HepG2 (cell line): Measurements from ENCODE around the gene SPATA21. TPM values are rescaled to one million over a fixed set of nuclear protein-coding genes. Genes with fewer than 3 reads are reported as not detected.

ENCODE experiments used
- FOSL1 ChIP-seq: sonication (generic); formaldehyde crosslinking; IDR thresholded peaks from 2 replicates; pipeline ENCODE4 v1.9.0; 2021; ENCODE audit warnings: missing genetic modification reagents, borderline replicate concordance
- HNRNPH1 ChIP-seq: fragments of 200-400 bp; formaldehyde crosslinking; optimal IDR thresholded peaks from 2 replicates; pipeline ENCODE3; 2017; ENCODE audit warnings: mild to moderate bottlenecking, low read depth, low read length
- KDM5A ChIP-seq: fragments of 200-600 bp; sonication (generic); IDR thresholded peaks from 2 replicates; pipeline ENCODE4 v1.7.0; 2018; ENCODE audit warnings: antibody characterized with exemption, mild to moderate bottlenecking, low read length, borderline replicate concordance
- PHB2 ChIP-seq: fragments of 450-650 bp; IDR thresholded peaks from 2 replicates; pipeline ENCODE4 v1.6.1; 2018; ENCODE audit not compliant: partially characterized antibody
- PHF21A ChIP-seq: sonication (generic); formaldehyde crosslinking; IDR thresholded peaks from 2 replicates; pipeline ENCODE4 v1.5.0; 2020; ENCODE audit warnings: mild to moderate bottlenecking, missing genetic modification reagents
- PHF8 ChIP-seq: sonication (generic); formaldehyde crosslinking; IDR thresholded peaks from 2 replicates; pipeline ENCODE4 v1.5.0; 2020; ENCODE audit warnings: missing genetic modification reagents
- TCF12 ChIP-seq, 2 experiments: fragments of 450-650 bp in 1 of 2; sonication (generic) in 1 of 2; formaldehyde crosslinking in 1 of 2; IDR thresholded peaks; 2 replicates each; pipeline versions ENCODE4 v1.6.1 to v1.8.0; 2017 to 2022; ENCODE audit warnings: antibody characterized with exemption in 1 of 2, mild to moderate bottlenecking in 1 of 2, missing genetic modification reagents in 1 of 2, moderate library complexity in 1 of 2
- ZMYM4 ChIP-seq: sonication (generic); formaldehyde crosslinking; IDR thresholded peaks from 2 replicates; pipeline ENCODE4 v1.8.1; 2023; ENCODE audit warnings: mild to moderate bottlenecking, missing genetic modification reagents
- ZNF234 ChIP-seq: sonication (generic); formaldehyde crosslinking; conservative IDR thresholded peaks from 2 replicates; pipeline ENCODE4 v1.5.1; 2020; ENCODE audit warnings: mild to moderate bottlenecking, missing genetic modification reagents
- ZNF253 ChIP-seq: sonication (generic); formaldehyde crosslinking; IDR thresholded peaks from 2 replicates; pipeline ENCODE4 v1.8.0; 2022; ENCODE audit warnings: mild to moderate bottlenecking, missing genetic modification reagents, borderline replicate concordance
- ZNF367 ChIP-seq: sonication (generic); formaldehyde crosslinking; IDR thresholded peaks from 2 replicates; pipeline ENCODE4 v1.4.0; 2020; ENCODE audit warnings: missing genetic modification reagents, borderline replicate concordance
- ZNF567 ChIP-seq: sonication (generic); formaldehyde crosslinking; IDR thresholded peaks from 2 replicates; pipeline ENCODE4 v1.8.1; 2023; ENCODE audit warnings: mild to moderate bottlenecking, missing genetic modification reagents, borderline replicate concordance
- ZNF687 ChIP-seq: sonication (generic); formaldehyde crosslinking; IDR thresholded peaks from 2 replicates; pipeline ENCODE4 v1.5.1; 2020; ENCODE audit warnings: mild to moderate bottlenecking, missing genetic modification reagents, moderate library complexity
- ZNF839 ChIP-seq: sonication (generic); formaldehyde crosslinking; IDR thresholded peaks from 2 replicates; pipeline ENCODE4 v1.4.0; 2020; ENCODE audit warnings: missing genetic modification reagents, mild to moderate bottlenecking, borderline replicate concordance
- ZNF883 ChIP-seq: sonication (generic); formaldehyde crosslinking; IDR thresholded peaks from 2 replicates; pipeline ENCODE4 v1.5.1; 2020; ENCODE audit warnings: mild to moderate bottlenecking, missing genetic modification reagents; ENCODE audit errors: not compliant biosample characterization
- polyA plus RNA-seq, 8 experiments: library from polyadenylated mRNA; depleted of rRNA in 3 of 8; stranded (reverse) in 7 of 8; unstranded in 1 of 8; fragments of >200 nt; fragmentation: Illumina TruSeq in 4 of 8; extraction: Trizol in 4 of 8; gene quantifications; 2 replicates each; pipeline versions ENCODE4 v1.2.1 to v1.2.3, GENCODE V29; 2011 to 2016; ENCODE audit warnings: low read depth in 4 of 8, missing spikeins in 1 of 8, mixed read lengths in 1 of 8; ENCODE audit not compliant: insufficient read depth in 1 of 8
- total RNA-seq, 5 experiments: library from RNA; depleted of rRNA; stranded (reverse); fragments of >200 nt; fragmentation: Illumina TruSeq; extraction: Trizol; gene quantifications; 2 replicates each; pipeline ENCODE4 v1.2.3, GENCODE V29; 2016; ENCODE audit warnings: low read depth in 1 of 5
- TF ChIP-seq, protein P1 (sequence below): sonication (generic); formaldehyde crosslinking; IDR thresholded peaks from 2 replicates; pipeline ENCODE4 v1.4.0; 2020; ENCODE audit warnings: missing genetic modification reagents, borderline replicate concordance
- TF ChIP-seq, protein P2 (sequence below): sonication (generic); formaldehyde crosslinking; IDR thresholded peaks from 2 replicates; pipeline ENCODE4 v1.5.1; 2020; ENCODE audit warnings: mild to moderate bottlenecking, missing genetic modification reagents
- TF ChIP-seq, protein P3 (sequence below): sonication (generic); formaldehyde crosslinking; IDR thresholded peaks from 2 replicates; pipeline ENCODE4 v1.9.0; 2022; ENCODE audit warnings: low read depth, missing genetic modification reagents

Gene SPATA21
- total and polyA plus RNA-seq, 2 of the 13 experiments (the other 11 are each of a cell fraction or from before 2014, with no cell fraction given): 0.80 to 1.4 TPM

DNA sequence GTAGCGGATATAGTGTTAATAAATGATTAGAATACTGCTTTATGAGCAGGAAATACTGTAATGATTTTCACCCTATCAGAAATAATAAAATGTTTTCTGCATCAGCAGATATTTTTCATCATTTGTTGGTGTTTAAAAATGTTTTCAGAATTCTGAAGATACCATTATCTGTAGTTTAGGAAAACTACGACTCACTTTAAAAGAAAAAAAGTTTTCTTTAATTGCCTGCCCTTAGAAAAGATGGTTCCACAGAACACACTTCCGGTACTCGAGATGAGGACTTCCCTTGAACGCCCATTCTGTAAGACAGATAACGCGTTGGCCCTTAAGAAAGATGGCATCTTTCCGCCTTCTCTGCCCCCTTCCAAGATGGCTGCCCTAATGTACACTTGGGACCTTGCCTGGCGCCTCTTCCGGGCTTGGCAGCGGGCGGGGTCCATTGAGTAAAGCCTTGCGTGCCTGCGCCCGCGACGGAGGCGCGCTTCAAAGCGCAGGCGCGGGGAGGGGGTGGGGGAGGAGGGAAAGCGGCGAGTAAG is 70.4 kb downstream of the SPATA21 start, which contains the start of gene SZRD1 (continued):
- TF ChIP-seq, protein P1, sequence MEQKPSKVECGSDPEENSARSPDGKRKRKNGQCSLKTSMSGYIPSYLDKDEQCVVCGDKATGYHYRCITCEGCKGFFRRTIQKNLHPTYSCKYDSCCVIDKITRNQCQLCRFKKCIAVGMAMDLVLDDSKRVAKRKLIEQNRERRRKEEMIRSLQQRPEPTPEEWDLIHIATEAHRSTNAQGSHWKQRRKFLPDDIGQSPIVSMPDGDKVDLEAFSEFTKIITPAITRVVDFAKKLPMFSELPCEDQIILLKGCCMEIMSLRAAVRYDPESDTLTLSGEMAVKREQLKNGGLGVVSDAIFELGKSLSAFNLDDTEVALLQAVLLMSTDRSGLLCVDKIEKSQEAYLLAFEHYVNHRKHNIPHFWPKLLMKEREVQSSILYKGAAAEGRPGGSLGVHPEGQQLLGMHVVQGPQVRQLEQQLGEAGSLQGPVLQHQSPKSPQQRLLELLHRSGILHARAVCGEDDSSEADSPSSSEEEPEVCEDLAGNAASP (CRISPR knock-in tag): no peak
- TF ChIP-seq ZNF234 (no peak), ZNF567 (no peak), ZNF367 (CRISPR knock-in tag) (no peak), ZNF687 (CRISPR knock-in tag) (no peak; the same call in 1 of the 2 replicates), HNRNPH1 (no peak), PHF21A (CRISPR knock-in tag) (no peak; the same call in 1 of the 2 replicates), ZMYM4 (CRISPR knock-in tag) (no peak), ZNF253 (CRISPR knock-in tag) (no peak), KDM5A (no peak), FOSL1 (no peak), PHB2 (no peak), ZNF839 (CRISPR knock-in tag) (no peak), PHF8 (CRISPR knock-in tag) (no peak), ZNF883 (CRISPR knock-in tag) (no peak), TCF12 (IDR thresholded peaks at IDR 0.05) (no peak), TCF12 (CRISPR knock-in tag; IDR thresholded peaks at IDR 0.05) (no peak)
- TF ChIP-seq, protein P2, sequence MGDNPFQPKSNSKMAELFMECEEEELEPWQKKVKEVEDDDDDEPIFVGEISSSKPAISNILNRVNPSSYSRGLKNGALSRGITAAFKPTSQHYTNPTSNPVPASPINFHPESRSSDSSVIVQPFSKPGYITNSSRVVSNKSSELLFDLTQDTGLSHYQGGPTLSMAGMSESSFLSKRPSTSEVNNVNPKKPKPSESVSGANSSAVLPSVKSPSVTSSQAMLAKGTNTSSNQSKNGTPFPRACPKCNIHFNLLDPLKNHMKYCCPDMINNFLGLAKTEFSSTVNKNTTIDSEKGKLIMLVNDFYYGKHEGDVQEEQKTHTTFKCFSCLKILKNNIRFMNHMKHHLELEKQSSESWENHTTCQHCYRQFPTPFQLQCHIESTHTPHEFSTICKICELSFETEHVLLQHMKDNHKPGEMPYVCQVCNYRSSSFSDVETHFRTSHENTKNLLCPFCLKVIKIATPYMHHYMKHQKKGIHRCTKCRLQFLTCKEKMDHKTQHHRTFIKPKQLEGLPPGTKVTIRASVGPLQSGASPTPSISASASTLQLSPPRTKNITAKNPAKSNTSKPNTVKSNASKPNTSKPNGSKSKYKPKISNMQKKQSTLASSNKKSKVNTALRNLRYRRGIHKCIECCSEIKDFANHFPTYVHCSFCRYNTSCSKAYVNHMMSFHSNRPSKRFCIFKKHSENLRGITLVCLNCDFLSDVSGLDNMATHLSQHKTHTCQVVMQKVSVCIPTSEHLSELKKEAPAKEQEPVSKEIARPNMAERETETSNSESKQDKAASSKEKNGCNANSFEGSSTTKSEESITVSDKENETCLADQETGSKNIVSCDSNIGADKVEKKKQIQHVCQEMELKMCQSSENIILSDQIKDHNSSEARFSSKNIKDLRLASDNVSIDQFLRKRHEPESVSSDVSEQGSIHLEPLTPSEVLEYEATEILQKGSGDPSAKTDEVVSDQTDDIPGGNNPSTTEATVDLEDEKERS (CRISPR knock-in tag): no peak
- TF ChIP-seq, protein P3, sequence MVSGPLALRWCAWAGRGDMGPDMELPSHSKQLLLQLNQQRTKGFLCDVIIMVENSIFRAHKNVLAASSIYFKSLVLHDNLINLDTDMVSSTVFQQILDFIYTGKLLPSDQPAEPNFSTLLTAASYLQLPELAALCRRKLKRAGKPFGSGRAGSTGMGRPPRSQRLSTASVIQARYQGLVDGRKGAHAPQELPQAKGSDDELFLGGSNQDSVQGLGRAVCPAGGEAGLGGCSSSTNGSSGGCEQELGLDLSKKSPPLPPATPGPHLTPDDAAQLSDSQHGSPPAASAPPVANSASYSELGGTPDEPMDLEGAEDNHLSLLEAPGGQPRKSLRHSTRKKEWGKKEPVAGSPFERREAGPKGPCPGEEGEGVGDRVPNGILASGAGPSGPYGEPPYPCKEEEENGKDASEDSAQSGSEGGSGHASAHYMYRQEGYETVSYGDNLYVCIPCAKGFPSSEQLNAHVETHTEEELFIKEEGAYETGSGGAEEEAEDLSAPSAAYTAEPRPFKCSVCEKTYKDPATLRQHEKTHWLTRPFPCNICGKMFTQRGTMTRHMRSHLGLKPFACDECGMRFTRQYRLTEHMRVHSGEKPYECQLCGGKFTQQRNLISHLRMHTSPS (CRISPR knock-in tag): no peak
